ENCODE measurements around the gene PCNX2.

The PCNX2 gene

DNA sequence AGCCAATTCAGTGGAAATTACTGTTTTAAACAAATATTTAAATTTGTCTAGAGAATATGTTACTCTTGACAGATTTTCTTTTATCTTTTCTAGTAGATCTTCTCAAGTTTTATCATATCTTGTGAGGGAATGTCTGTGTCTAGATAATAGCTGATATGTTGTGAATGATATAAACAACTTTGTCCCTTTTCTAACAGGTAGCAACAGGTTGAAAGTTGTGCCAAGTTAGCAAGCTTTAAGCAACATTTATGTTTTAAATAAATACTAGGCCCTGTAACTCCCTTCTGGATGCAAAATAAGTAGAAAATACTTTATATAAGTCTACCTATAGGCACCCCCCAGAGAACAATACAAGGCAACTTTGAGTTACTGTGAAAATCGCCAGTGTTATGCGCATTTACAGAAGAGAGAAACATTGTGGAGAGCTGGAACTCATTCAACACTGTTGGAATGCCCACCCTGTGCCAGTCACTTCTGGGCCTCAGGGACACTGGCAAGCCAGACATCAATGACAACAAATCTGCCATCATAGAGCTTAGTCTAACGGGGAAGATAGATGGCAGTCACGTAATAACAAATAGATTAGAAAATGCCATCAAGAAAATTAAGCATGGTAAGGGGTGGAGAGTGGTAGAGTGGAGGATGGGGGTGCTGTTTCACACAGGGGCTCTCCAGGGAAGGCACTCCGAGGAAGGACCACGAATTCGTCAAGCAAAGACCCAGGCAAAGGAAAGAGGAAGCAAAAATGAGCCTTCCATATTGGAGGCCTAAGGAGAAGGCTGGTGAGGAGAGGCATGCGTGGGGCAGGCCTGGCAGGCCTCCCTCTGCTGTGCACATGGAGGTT lies 36.4 kb upstream of the PCNX2 start:
- Histone ChIP-seq H3K27me3 (ENCODE audit: control insufficient read depth, insufficient read depth, low read length) (peaks cover 11% of the 10 kb centered on the region), H3K36me3 (ENCODE audit: control insufficient read depth, insufficient read depth, low read length) (no peaks in the 10 kb centered on the region), H3K9me3 (ENCODE audit: control insufficient read depth, insufficient read depth, low read length) (no peaks in the 10 kb centered on the region), H3K4me1 (ENCODE audit: control insufficient read depth, insufficient read depth, low read length) (peaks cover 2% of the 10 kb centered on the region), H3K4me3 (ENCODE audit: low read depth, low read length) (no peak overlapping the region), H3K9ac (ENCODE audit: low read depth, low read length) (no peak overlapping the region)

- H3K9ac ChIP-seq (ENCODE audit: low read depth, low read length): no peak overlapping the region
- H3K27me3 ChIP-seq (ENCODE audit: control insufficient read depth, insufficient read depth, low read length): peaks cover 22% of the 10 kb centered on the region
- peaks cover 2% of the 10 kb centered on the region for H3K4me1 ChIP-seq (ENCODE audit: control insufficient read depth, insufficient read depth, low read length)
- no peaks in the 10 kb centered on the region for H3K9me3 ChIP-seq (ENCODE audit: control insufficient read depth, insufficient read depth, low read length)
- H3K4me3 ChIP-seq (ENCODE audit: low read depth, low read length): peak overlapping the region; percentile 47
- H3K36me3 ChIP-seq (ENCODE audit: control insufficient read depth, insufficient read depth, low read length): no peaks in the 10 kb centered on the region
These were observed 32.8 kb upstream of the PCNX2 start for GRCh38 chr1:233328142-233328921.

DNA sequence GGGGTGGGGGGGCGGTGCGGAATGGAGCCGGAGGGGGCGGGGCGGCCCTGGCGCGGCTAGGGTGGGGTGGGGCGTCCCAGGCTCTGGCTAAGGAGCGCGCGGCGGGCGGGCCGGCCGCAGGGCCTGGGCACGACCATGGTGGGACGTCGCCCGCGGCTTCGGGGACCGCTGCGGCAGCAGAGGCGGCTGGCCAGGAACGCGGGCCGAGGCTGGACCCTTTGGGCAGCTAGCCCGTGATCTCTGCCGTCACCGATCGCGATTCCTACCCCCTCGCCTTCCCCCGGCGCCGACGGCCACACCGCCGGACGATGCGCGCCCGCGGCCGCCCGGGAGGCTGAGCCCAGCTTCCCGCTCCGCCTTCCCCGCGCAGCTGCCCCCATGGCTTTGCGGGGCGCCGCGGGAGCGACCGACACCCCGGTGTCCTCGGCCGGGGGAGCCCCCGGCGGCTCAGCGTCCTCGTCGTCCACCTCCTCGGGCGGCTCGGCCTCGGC lies 32.2 kb upstream of the PCNX2 start, which contains the start of gene MAP3K21:
Gene MAP3K21 (plus strand): TSS at position 74 of the 491 bp plus-strand sequence. CDS start 305 bp downstream, at position 379.
- Histone ChIP-seq H3K27me3 (ENCODE audit: control insufficient read depth, insufficient read depth, low read length) (peaks cover 22% of the 10 kb centered on the region), H3K4me3 (ENCODE audit: low read depth, low read length) (peak within 1 kb of the TSS; percentile 47), H3K4me1 (ENCODE audit: control insufficient read depth, insufficient read depth, low read length) (peaks cover 2% of the 10 kb centered on the region), H3K9me3 (ENCODE audit: control insufficient read depth, insufficient read depth, low read length) (no peaks in the 10 kb centered on the region), H3K36me3 (ENCODE audit: control insufficient read depth, insufficient read depth, low read length) (no peaks in the 10 kb centered on the region), H3K9ac (ENCODE audit: low read depth, low read length) (no peak within 1 kb of the TSS)

GRCh38 chr1:233326811-233327650 lies 31.5 kb upstream of the PCNX2 start:
- Histone ChIP-seq H3K4me1 (ENCODE audit: control insufficient read depth, insufficient read depth, low read length) (peaks cover 2% of the 10 kb centered on the region), H3K9ac (ENCODE audit: low read depth, low read length) (no peak overlapping the region), H3K36me3 (ENCODE audit: control insufficient read depth, insufficient read depth, low read length) (no peaks in the 10 kb centered on the region), H3K9me3 (ENCODE audit: control insufficient read depth, insufficient read depth, low read length) (no peaks in the 10 kb centered on the region), H3K27me3 (ENCODE audit: control insufficient read depth, insufficient read depth, low read length) (peaks cover 22% of the 10 kb centered on the region), H3K4me3 (ENCODE audit: low read depth, low read length) (peak overlapping the region; percentile 35)

DNA sequence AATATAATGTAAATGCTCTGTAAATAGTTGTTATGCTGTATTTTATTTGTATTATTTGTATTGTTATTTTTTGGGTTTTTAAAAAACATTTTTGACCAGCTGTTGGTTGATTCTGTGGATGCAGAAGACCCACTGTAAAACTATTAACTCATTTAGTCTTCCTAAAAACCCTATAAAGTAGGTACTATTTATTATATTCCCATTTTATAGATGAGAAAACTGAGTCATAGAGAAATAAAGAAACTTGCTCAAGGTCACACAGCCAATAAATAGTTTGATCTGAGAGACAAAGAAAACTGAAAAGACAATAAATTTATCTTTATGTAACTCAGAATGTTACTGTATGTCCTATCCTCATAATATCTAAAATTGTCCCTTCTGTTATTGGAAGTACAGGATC lies 30.8 kb upstream of the PCNX2 start:
- Histone ChIP-seq H3K4me1 (ENCODE audit: control insufficient read depth, insufficient read depth, low read length) (peaks cover 2% of the 10 kb centered on the region), H3K36me3 (ENCODE audit: control insufficient read depth, insufficient read depth, low read length) (no peaks in the 10 kb centered on the region), H3K4me3 (ENCODE audit: low read depth, low read length) (no peak overlapping the region), H3K9me3 (ENCODE audit: control insufficient read depth, insufficient read depth, low read length) (no peaks in the 10 kb centered on the region), H3K9ac (ENCODE audit: low read depth, low read length) (no peak overlapping the region), H3K27me3 (ENCODE audit: control insufficient read depth, insufficient read depth, low read length) (peaks cover 22% of the 10 kb centered on the region)

DNA sequence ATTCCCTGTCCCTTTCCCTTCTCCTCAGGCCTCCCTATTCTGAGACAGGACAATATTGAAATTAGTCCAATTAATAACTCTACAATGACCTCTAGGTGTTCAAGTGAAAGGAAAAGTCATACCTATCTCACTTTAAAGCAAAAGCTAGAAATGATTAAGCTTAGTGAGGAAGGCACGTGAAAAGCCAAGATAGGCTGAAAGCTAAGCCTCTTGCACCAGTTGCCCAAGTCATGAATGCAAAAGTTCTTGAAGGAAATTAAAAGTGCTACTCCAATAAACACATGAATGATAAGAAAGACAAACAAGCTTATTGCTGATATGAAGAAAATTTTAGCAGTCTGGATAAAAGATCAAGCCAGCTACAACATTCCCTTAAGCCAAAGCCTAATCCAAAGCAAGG lies 28.2 kb upstream of the PCNX2 start:
- no peaks in the 10 kb centered on the region for H3K36me3 ChIP-seq (ENCODE audit: control insufficient read depth, insufficient read depth, low read length)
- H3K4me1 ChIP-seq (ENCODE audit: control insufficient read depth, insufficient read depth, low read length): no peaks in the 10 kb centered on the region
- H3K9ac ChIP-seq (ENCODE audit: low read depth, low read length): no peak overlapping the region
- H3K4me3 ChIP-seq (ENCODE audit: low read depth, low read length): no peak overlapping the region
- H3K27me3 ChIP-seq (ENCODE audit: control insufficient read depth, insufficient read depth, low read length): peaks cover 13% of the 10 kb centered on the region
- H3K9me3 ChIP-seq (ENCODE audit: control insufficient read depth, insufficient read depth, low read length): no peaks in the 10 kb centered on the region

DNA sequence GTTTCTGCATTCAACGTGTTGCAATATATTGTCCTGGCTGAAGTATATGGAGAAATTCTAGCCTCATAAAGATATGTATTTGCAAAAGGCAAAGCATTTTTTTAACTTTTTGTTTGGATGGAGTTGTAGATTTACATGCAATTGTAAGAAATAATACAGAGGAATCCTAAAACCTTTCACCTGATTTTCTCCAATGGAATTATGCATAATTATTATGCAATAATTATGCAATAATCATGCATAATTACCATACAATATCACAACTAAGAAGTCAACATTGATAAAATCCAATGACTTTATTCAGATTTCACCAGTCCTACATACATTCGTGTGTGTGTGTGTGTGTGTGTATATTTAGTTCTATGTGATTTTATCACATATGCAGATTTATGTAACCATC lies 24.5 kb upstream of the PCNX2 start:
- Histone ChIP-seq H3K4me3 (ENCODE audit: low read depth, low read length) (no peak overlapping the region), H3K9ac (ENCODE audit: low read depth, low read length) (no peak overlapping the region), H3K27me3 (ENCODE audit: control insufficient read depth, insufficient read depth, low read length) (no peaks in the 10 kb centered on the region), H3K4me1 (ENCODE audit: control insufficient read depth, insufficient read depth, low read length) (no peaks in the 10 kb centered on the region), H3K36me3 (ENCODE audit: control insufficient read depth, insufficient read depth, low read length) (no peaks in the 10 kb centered on the region), H3K9me3 (ENCODE audit: control insufficient read depth, insufficient read depth, low read length) (no peaks in the 10 kb centered on the region)

- H3K36me3 ChIP-seq (ENCODE audit: control insufficient read depth, insufficient read depth, low read length): no peaks in the 10 kb centered on the region
- no peak overlapping the region for H3K9ac ChIP-seq (ENCODE audit: low read depth, low read length)
- H3K27me3 ChIP-seq (ENCODE audit: control insufficient read depth, insufficient read depth, low read length): no peaks in the 10 kb centered on the region
- H3K9me3 ChIP-seq (ENCODE audit: control insufficient read depth, insufficient read depth, low read length): no peaks in the 10 kb centered on the region
- no peak overlapping the region for H3K4me3 ChIP-seq (ENCODE audit: low read depth, low read length)
- no peaks in the 10 kb centered on the region for H3K4me1 ChIP-seq (ENCODE audit: control insufficient read depth, insufficient read depth, low read length)
These were observed 23.7 kb upstream of the PCNX2 start for GRCh38 chr1:233319272-233319671.

- Histone ChIP-seq H3K9ac (ENCODE audit: low read depth, low read length) (no peak overlapping the region), H3K4me1 (ENCODE audit: control insufficient read depth, insufficient read depth, low read length) (no peaks in the 10 kb centered on the region), H3K9me3 (ENCODE audit: control insufficient read depth, insufficient read depth, low read length) (no peaks in the 10 kb centered on the region), H3K36me3 (ENCODE audit: control insufficient read depth, insufficient read depth, low read length) (no peaks in the 10 kb centered on the region), H3K27me3 (ENCODE audit: control insufficient read depth, insufficient read depth, low read length) (no peaks in the 10 kb centered on the region), H3K4me3 (ENCODE audit: low read depth, low read length) (no peak overlapping the region)
These were observed 20.9 kb upstream of the PCNX2 start for GRCh38 chr1:233316473-233316872.

GRCh38 chr1:233315718-233316301 lies 20.3 kb upstream of the PCNX2 start:
- H3K4me1 ChIP-seq (ENCODE audit: control insufficient read depth, insufficient read depth, low read length): no peaks in the 10 kb centered on the region
- no peak overlapping the region for H3K9ac ChIP-seq (ENCODE audit: low read depth, low read length)
- H3K36me3 ChIP-seq (ENCODE audit: control insufficient read depth, insufficient read depth, low read length): no peaks in the 10 kb centered on the region
- no peaks in the 10 kb centered on the region for H3K9me3 ChIP-seq (ENCODE audit: control insufficient read depth, insufficient read depth, low read length)
- no peaks in the 10 kb centered on the region for H3K27me3 ChIP-seq (ENCODE audit: control insufficient read depth, insufficient read depth, low read length)
- no peak overlapping the region for H3K4me3 ChIP-seq (ENCODE audit: low read depth, low read length)

All from iPS-15b (cell line).